ENCODE data around the gene RPRM. TPM values are rescaled to one million over a fixed set of nuclear protein-coding genes. Genes with fewer than 3 reads are reported as not detected.

The RPRM gene
- total and polyA plus RNA-seq, 12 donors, result 0.03 to 0.16 TPM; not detected in 10

DNA sequence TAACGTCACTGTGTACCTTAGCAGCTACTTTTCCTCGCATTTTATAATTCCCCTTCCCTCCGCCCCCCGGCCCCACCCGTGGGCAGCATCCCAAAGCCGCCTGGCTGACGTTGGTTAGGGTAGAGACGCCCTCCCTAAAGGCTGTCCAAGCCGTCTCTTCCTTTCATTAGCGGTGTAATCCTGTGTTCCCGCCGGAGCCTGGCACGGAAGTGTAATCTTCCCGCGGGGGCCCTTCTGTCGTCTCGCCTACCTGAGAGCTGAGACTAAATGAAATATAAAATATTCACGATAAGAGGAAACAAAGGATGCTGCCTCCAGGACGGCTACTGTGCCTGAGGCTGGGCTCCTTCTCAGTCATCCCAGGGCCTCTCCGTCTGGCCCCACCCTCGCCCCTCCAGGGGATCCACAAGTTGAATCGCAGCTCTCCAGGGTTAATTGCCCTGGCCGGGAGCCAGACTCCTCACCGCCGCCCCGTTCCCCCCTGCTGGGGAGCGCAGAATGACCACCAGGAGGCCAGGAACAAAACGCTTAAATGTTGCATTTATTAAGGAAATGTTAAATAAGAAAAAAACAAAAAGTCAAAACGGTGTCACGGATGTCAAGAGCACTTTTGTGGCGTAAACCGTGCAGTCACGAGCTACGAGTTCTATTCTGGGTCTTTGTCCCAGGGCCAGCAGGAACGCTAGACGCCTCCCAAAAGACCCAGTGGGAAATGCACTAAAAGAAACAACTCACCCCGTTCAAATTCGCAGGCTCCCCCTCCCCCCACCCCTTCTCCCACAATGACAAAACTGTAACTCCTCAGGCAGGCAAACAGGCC, 1.5 kb downstream of the RPRM start:
- TF ChIP-seq CTCF (IDR thresholded peaks at IDR 0.05), result no peak
- no peak overlapping the region for H3K27ac ChIP-seq
- 1 to 2% methylated on average over 38 of the region's 38 CpGs for WGBS, 2 donors
- H3K9me3 ChIP-seq, result no peaks in the 10 kb centered on the region
- H3K4me1 ChIP-seq, result peaks cover 7 to 31% (median 27%) of the 10 kb centered on the region in 9 donors
- intact Hi-C loops (cut with DNase I), result loop anchor here in 4 of 10 donors (10.0 kb wide), 2 partner anchors 612 to 732 kb away; no protein-coding TSS in a partner anchor
- peak overlapping the region in 4 of 10 donors; percentile 24 to 57 (median 50) for H3K4me3 ChIP-seq
- peak in 1 of 2 donors; percentile 12 for DNase-seq
- peak in 1 of 8 donors; percentile 18 for ATAC-seq
- H3K36me3 ChIP-seq, result no peaks in the 10 kb centered on the region
- H3K27me3 ChIP-seq, result peaks cover 11 to 97% (median 79%) of the 10 kb centered on the region in 7 donors

- H3K4me3 ChIP-seq, result no peak overlapping the region
- no peaks in the 10 kb centered on the region for H3K36me3 ChIP-seq
- ATAC-seq, result no peak
- no peaks in the 10 kb centered on the region for H3K9me3 ChIP-seq
- TF ChIP-seq CTCF (IDR thresholded peaks at IDR 0.05), result no peak
- peaks cover 7 to 31% (median 27%) of the 10 kb centered on the region in 9 donors for H3K4me1 ChIP-seq
- H3K27ac ChIP-seq, result no peak overlapping the region
- H3K27me3 ChIP-seq, result peaks cover 11 to 91% (median 77%) of the 10 kb centered on the region in 7 donors
- no peak for DNase-seq
- 8% methylated on average over 7 of the region's 7 CpGs for WGBS, 2 donors
- intact Hi-C loops (cut with DNase I), result loop anchor here in 4 of 10 donors (10.0 kb wide), 2 partner anchors 612 to 732 kb away; no protein-coding TSS in a partner anchor
These were observed 2.1 kb downstream of the RPRM start for GRCh38 chr2:153476491-153476815.

DNA sequence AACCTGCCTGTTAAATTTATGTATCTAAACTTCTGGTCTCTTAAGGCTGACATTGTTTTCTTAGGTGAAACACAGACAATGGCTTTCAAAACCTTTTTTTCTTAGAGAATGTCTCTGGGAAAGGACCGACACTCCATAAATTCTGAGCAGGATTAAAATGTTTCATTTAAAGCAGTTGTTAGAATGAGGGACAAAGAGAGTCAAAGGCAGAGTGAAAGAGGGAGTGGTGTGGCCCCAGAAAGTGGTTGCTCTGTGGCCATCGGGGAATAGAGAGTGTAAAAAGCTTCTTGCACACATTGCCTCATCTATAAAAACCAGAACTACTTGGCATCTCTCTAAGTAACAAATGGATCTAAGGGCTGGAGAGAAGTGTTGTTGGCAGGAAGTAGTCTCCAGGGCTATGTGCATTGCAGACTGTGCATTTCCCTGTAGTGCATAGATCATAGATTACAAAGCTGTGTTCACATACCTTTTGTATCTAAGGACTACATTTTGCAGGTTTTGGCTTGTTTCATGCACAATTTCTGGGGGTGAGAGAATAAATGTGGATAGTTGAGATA, 3.6 kb downstream of the RPRM start:
- no peaks in the 10 kb centered on the region for H3K9me3 ChIP-seq
- intact Hi-C loops (cut with DNase I), result loop anchor here in 4 of 10 donors (10.0 kb wide), 2 partner anchors 610 to 730 kb away; no protein-coding TSS in a partner anchor
- no peak for DNase-seq
- WGBS, 2 donors, result 69 to 74% methylated on average over 2 of the region's 2 CpGs
- ATAC-seq, result no peak
- peaks cover 7 to 31% (median 27%) of the 10 kb centered on the region in 9 donors for H3K4me1 ChIP-seq
- no peak overlapping the region for H3K4me3 ChIP-seq
- H3K36me3 ChIP-seq, result no peaks in the 10 kb centered on the region
- TF ChIP-seq CTCF (IDR thresholded peaks at IDR 0.05), result no peak
- H3K27me3 ChIP-seq, result peaks cover 11 to 76% (median 64%) of the 10 kb centered on the region in 7 donors
- no peak overlapping the region for H3K27ac ChIP-seq

DNA sequence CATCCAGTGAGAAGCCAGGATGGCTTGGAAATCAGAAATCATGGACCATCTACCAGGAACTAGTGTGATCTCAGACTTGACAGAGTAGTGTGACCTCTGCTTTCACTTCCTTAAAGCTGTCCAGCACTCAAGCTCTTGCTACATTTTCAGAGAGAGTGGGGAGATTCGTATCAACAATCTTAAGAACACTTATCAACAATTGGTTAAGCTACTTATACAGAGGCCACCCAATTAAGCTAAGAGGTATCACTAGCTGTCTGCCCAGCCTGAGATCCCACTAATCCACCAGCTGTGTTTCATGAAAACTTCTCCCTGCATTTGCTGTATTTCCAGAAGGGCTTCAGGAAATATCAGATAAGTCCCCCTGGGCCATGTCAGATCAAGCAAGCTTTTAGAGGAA, 4.2 kb downstream of the RPRM start:
- WGBS, 2 donors, result 8 to 11% methylated on average over 1 of the region's 1 CpG
- TF ChIP-seq CTCF (IDR thresholded peaks at IDR 0.05), result no peak
- peaks cover 7 to 29% (median 27%) of the 10 kb centered on the region in 9 donors for H3K4me1 ChIP-seq
- intact Hi-C loops (cut with DNase I), result loop anchor here in 4 of 10 donors (10.0 kb wide), 2 partner anchors 610 to 730 kb away; no protein-coding TSS in a partner anchor
- H3K36me3 ChIP-seq, result no peaks in the 10 kb centered on the region
- DNase-seq (no peak), ATAC-seq (no peak)
- no peaks in the 10 kb centered on the region for H3K9me3 ChIP-seq
- peaks cover 11 to 71% (median 59%) of the 10 kb centered on the region in 7 donors for H3K27me3 ChIP-seq
- no peak overlapping the region for H3K27ac ChIP-seq
- H3K4me3 ChIP-seq, result no peak overlapping the region

All from heart right ventricle (tissue), 16 donors.